Measurements from ENCODE around the gene RANBP17. TPM values are rescaled to one million over a fixed set of nuclear protein-coding genes. Genes with fewer than 3 reads are reported as not detected.

Gene RANBP17
- total RNA-seq, 4 donors from 2014 or later: 0.55 to 3.0 (median 1.5) TPM

- no peak for TF ChIP-seq POLR2AphosphoS5 (IDR thresholded peaks at IDR 0.05)
- no peak for TF ChIP-seq EP300 (IDR thresholded peaks at IDR 0.05)
- TF ChIP-seq POLR2A (IDR thresholded peaks at IDR 0.05): no peak
- TF ChIP-seq CTCF (IDR thresholded peaks at IDR 0.05): no peak
- no peaks in the 10 kb centered on the region for H3K9me3 ChIP-seq
- H3K4me3 ChIP-seq: no peak overlapping the region
- no peaks in the 10 kb centered on the region for H3K4me1 ChIP-seq
- no peaks in the 10 kb centered on the region for H3K36me3 ChIP-seq
- H3K27me3 ChIP-seq: peaks cover 22% of the 10 kb centered on the region
- 73% methylated on average over 1 of the region's 7 CpGs for WGBS
- H3K27ac ChIP-seq: no peak overlapping the region
- no peak for DNase-seq (ENCODE audit: low spot score in 2 of 2)
Measured at GRCh38 chr5:171300358-171300757, 438.5 kb downstream of the RANBP17 start.

- 20% methylated on average over 6 of the region's 6 CpGs for WGBS
- TF ChIP-seq EP300 (IDR thresholded peaks at IDR 0.05) (no peak), POLR2A (IDR thresholded peaks at IDR 0.05) (no peak), CTCF (IDR thresholded peaks at IDR 0.05) (no peak), POLR2AphosphoS5 (IDR thresholded peaks at IDR 0.05) (no peak)
- Histone ChIP-seq H3K27me3 (peaks cover 80% of the 10 kb centered on the region), H3K4me1 (peaks cover 34% of the 10 kb centered on the region), H3K9me3 (no peaks in the 10 kb centered on the region), H3K4me3 (no peak overlapping the region), H3K36me3 (no peaks in the 10 kb centered on the region), H3K27ac (no peak overlapping the region)
- DNase-seq (ENCODE audit: low spot score in 2 of 2): no peak
Measured at GRCh38 chr5:171306166-171306565, 444.3 kb downstream of the RANBP17 start.

- Histone ChIP-seq H3K9me3 (no peaks in the 10 kb centered on the region), H3K27me3 (peaks cover 88% of the 10 kb centered on the region), H3K4me3 (no peak overlapping the region), H3K27ac (no peak overlapping the region), H3K36me3 (no peaks in the 10 kb centered on the region), H3K4me1 (peaks cover 43% of the 10 kb centered on the region)
- TF ChIP-seq POLR2A (IDR thresholded peaks at IDR 0.05) (no peak), POLR2AphosphoS5 (IDR thresholded peaks at IDR 0.05) (no peak), EP300 (IDR thresholded peaks at IDR 0.05) (no peak), CTCF (IDR thresholded peaks at IDR 0.05) (no peak)
- 23% methylated on average over 8 of the region's 10 CpGs for WGBS
- peak in 1 of 2 donors; percentile 64 for DNase-seq (ENCODE audit: low spot score in 2 of 2)
Measured at GRCh38 chr5:171306781-171307591, 445.2 kb downstream of the RANBP17 start.

- 27% methylated on average over 23 of the region's 42 CpGs for WGBS
- Histone ChIP-seq H3K9me3 (no peaks in the 10 kb centered on the region), H3K4me3 (peak overlapping the region; percentile 24), H3K27me3 (peaks cover 92% of the 10 kb centered on the region), H3K27ac (no peak overlapping the region), H3K4me1 (peaks cover 52% of the 10 kb centered on the region), H3K36me3 (no peaks in the 10 kb centered on the region)
- DNase-seq (ENCODE audit: low spot score in 2 of 2): peak in 1 of 2 donors; percentile 65
- TF ChIP-seq POLR2AphosphoS5 (IDR thresholded peaks at IDR 0.05) (no peak), CTCF (IDR thresholded peaks at IDR 0.05) (no peak), POLR2A (IDR thresholded peaks at IDR 0.05) (no peak), EP300 (IDR thresholded peaks at IDR 0.05) (no peak)
Measured at GRCh38 chr5:171307789-171308452, 446.1 kb downstream of the RANBP17 start.
